Skeletal muscle cell (primary cell): ENCODE data around the gene ABCA4.
"Not testable (repeated sequence)": the region's sequence is repeated elsewhere in the genome, so short reads cannot be mapped to it uniquely, and the experiment has no call there.

Experiments
- DNase-seq: peaks from one replicate; pipeline ENCODE4 v3.0.0-alpha.2; 2010; ENCODE audit warnings: low read depth
- H3K4me3 ChIP-seq: 2 replicates; pipeline ENCODE4 v1.5.1; 2011; ENCODE audit warnings: low read depth, mild to moderate bottlenecking, control low read depth, low read length, moderate library complexity

The ABCA4 gene

DNA sequence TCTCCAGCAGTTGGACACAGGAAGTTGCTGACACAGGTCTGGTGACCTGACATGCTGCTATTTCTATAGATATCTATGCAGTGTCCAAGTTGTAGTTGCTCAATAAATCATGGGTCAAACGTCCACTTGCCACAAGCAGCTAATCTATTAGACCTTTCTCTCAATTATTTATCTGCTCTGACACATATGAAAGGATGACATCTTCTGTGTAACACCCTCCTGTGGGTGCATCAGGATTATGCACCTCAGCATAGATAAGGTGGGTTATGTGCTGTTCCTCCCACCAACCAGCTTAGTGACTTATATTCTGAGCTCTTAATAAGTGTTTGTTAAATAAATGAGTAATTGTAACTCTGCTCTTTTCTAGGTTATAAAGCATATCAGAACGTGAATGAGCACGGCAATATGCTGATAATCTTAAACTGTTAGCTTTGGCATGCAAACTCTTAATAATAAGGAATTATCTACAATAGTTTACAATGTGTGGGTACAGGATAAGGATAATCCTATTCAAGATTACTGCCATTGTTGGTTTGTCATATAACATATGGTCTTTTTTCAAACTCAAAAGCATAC is 121.0 kb downstream of the ABCA4 start:
- H3K4me3 ChIP-seq = no peak overlapping the region
- DNase-seq = no peak

DNA sequence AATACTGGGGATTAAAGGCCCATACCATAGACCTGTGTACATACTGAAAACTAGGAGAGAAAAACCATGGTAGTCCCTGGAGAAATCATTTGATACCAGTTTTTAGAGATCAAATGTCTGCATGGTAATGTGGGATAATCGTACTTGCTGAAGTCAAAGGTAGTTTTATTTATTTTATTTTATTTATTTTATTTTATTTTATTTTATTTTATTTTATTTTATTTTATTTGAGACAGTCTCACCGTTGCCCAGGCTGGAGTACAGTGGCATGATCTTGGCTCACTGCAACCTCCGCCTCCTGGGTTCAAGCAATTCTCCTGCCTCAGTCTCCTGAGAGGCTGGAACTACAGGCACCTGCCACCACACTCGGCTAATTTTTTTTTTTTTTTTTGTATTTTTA is 122.4 kb downstream of the ABCA4 start:
- DNase-seq, H3K4me3 ChIP-seq: not testable (repeated sequence)

DNA sequence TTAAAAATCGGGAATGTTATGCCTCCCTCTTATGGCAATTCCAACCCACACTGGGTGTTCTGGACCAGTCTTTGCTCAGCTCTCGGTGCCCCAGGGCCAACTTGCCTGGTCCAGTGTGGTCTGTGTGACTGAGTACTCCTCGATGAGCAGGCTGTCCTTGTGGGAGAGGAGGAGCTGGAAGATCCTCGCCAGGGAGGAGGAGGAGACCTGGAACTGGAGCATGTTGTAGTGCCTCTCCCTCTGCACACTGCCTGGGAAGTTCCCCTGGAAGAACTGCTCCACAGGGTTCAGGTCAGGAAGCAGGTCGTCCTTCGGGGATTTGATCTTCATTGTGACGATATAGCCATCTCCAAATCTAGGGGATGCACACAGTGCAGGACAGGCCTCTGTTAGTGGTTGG is 123.2 kb downstream of the ABCA4 start:
- no peak for DNase-seq
- no peak overlapping the region for H3K4me3 ChIP-seq

DNA sequence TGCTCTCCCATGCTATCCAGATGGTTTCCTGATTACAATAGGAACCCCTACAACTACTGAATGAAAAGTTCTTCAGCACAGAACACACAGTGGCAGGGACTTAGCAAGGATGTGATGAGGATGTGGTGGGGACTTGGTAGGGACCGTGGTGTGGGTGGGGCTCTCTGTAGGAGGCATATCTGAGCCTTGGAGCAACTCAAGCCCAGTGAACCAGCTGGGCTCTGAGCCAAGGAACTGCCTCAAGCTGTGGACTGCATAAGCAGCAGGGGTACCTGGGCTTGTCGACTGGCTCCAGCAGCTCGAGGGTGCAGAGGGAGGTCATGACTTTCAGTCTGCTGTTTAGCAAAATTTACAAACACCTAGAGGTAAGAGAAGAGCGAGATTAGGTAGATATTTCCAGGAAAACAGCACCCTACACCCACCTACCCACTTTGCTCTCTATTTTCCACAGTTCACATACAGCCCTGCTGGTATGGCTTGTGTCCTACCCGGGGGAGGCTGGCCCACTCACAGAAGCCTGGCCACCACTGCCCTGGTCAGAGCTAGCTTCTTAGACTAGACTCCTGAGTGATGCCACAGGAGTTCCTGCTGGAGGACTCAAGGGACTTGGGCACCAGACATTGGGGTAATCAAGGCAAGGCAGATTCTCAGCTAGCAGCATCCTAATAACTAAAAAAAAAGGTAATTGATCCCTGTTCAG is 125.0 kb downstream of the ABCA4 start:
- no peak overlapping the region for H3K4me3 ChIP-seq
- DNase-seq = no peak

DNA sequence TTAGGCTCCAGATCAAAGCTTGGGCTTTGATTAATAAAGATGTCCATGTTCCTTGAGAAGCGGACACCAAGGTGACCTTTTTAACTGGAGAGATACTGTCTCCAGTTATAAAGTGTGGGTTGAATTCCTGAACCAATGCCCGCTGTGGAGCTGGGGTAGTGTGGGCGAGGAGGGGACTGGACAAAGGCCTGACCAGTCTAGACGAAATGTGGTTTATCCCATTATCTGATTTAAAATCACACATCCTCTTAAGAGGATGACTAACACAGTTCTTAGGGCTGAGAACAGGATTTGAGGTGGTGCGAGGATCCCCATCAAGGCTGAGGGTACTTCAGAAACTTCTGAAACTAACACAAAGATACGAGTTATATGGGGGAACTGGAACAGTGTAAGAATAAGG is 127.2 kb downstream of the ABCA4 start:
- DNase-seq = no peak
- H3K4me3 ChIP-seq = no peak overlapping the region

DNA sequence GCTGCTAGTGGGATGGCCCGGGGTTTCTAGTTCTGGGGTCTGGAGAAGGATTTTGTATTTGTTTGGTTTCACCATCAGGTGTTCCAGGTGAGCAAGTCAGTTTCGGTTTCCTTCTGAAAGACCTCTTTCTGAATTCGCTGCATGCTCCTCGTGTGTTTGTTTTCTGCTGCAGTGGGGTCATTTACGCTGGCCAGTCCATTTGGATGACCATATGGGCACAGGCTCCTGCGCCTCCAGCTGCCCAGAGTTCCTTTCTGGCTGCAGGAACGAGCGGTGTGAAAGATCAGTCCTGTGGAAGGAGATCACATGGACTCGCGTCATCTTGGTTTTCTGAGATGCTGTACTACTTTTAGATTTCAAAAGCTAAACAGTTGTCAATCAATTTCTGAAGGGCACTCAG is 128.0 kb downstream of the ABCA4 start:
- H3K4me3 ChIP-seq = no peak overlapping the region
- no peak for DNase-seq

DNA sequence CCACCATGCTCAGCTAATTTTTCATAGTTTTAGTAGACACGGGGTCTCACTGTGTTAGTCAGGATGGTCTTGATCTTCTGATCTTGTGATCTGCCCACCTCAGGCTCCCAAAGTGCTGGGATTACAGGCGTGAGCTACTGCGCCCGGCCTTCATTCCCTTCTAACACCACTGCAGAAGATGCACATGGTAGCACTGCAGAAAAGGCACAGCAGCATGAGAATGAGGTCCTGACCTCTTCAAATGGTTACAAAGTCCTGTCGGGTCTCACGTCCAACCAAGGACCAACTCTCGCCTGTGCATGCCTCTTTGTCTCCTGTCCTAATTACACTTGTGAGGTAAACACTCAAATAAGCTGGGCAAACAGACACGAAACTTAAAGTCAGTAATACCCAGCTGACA is 128.8 kb downstream of the ABCA4 start:
- no peak for DNase-seq
- H3K4me3 ChIP-seq = no peak overlapping the region

DNA sequence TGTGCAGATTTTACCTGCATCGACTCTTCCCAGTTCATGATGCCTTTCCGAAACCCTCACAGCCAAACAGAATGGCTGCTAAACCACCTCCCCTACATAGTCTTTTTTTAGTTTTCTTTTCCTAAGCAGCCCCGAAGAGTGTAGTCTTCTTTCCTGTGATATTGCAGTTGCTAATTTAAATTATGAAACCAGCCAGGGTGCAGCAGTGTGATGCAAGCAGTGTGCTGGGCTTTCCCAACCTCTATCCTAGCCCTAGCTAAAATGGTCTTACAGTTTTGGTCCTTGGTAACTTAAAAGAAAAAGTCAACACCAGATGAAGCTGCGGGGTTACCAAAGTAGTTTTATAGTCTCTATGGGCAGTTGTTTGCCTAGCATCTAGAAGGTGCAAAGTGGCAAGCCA is 129.7 kb downstream of the ABCA4 start:
- H3K4me3 ChIP-seq = no peak overlapping the region
- no peak for DNase-seq

DNA sequence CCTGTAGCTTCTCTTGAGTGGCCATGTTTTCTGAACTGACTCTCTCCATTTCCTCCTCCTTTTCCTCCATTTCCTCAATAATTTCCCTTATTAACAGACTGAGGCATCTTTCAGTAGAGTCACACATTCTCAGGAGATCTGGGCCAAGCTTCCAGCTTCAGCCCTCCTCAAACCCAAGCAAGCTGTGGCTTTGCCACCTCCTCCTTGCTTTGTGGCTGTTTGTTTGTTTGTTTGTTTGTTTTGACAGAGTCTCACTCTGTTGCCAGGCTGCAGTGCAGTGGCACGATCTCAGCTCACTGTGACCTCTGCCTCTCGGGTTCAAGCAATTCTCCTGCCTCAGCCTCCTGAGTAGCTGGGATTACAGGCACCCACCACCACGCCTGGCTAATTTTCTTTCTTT is 130.5 kb downstream of the ABCA4 start:
- not testable (repeated sequence) for DNase-seq

DNA sequence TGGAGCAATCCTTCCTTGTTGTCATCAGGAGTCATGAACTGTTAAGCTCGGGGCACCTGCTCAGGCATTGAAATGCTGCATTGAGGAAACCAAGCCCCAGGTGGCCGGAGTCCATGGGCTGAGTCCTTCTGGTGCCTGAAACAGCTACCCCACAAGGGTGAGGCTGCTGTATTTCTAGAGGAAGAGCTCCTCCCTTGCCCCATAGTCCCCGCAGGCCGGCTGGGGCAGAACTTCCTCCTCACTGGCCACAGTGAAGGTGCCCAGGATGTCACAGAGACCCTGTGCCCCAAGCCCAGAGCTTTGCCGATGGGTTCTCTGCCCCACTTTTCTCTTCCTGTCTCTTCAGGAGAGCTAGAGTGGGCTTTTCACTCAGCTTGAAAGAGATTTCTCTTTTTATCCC is 130.9 kb downstream of the ABCA4 start:
- H3K4me3 ChIP-seq = no peak overlapping the region
- DNase-seq = no peak

More for the DNA sequence above, 130.5 kb downstream of the ABCA4 start:
- H3K4me3 ChIP-seq = not testable (repeated sequence)

DNA sequence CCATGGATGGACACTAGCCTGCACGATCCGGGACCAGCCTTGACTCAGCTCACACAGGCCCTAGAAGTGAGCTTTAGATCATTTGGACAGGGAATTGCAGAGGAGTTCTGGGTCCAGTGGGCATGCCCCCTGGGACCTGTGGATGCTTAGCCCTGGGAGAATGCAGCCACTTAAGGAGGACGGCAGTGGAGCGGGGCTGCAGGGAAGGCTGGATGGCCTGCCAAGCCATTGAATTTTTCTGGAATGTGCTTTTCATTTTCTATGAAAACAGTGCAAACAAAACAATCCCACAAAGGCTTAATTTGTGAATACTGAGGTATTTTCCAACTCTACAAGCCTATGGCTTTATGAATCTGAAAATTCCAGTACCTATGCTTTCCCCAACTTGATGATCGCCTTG is 131.3 kb downstream of the ABCA4 start:
- DNase-seq = no peak
- no peak overlapping the region for H3K4me3 ChIP-seq

DNA sequence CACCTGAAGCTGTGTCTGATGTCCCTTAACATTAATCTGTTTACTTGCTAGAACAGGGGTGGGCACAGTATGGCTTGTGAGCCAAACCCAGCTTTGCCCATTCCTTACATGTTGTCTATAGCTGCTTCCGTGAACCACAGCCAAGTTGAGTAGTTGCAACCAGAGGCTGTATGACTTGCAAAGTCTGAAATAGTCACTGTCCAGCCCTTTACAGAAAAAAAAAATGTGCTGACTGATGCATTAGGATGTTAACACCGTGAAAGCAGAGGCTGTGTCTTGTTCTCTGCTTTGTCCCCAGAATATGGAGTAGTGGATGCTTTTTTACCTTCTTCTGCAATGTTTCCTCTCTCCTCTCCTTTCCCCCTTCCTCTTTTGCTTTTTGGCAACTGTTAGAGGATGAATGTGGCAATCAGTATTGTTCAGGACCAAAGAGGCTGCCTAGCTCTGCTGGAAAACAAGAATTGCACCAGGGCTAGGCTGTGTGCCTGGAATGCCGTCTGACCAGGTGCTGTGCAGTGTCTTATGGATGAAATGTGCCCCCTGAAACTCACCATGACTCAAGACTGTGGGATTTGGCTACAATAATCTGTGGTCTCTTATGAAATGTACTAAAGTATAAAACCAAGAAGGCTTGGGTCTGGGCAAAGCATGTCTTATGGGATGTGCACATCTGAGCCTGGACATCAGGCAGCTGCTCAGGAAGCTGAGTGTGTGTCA is 132.2 kb downstream of the ABCA4 start:
- DNase-seq = peak; percentile 96

DNA sequence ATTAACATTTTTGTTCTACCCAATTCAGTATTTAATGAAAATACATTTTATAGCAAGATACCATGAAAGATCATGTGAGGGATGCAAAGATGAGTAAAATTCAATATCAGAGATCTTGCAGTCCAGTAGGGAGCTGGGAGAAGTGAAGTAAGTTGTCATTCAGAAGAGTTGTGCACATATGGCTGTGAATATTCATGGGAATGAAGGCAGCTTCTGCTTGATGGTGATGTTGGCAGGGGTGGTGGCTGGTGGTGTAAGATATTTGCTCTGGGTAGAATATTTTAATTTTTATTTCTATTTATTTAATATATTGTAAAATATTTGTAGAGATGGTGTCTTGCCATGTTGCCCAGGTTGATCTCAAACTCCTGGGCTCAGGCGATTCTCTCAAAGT is 139.7 kb downstream of the ABCA4 start:
- H3K4me3 ChIP-seq = no peak overlapping the region
- DNase-seq = no peak

More for the DNA sequence above, 132.2 kb downstream of the ABCA4 start:
- no peak overlapping the region for H3K4me3 ChIP-seq

DNA sequence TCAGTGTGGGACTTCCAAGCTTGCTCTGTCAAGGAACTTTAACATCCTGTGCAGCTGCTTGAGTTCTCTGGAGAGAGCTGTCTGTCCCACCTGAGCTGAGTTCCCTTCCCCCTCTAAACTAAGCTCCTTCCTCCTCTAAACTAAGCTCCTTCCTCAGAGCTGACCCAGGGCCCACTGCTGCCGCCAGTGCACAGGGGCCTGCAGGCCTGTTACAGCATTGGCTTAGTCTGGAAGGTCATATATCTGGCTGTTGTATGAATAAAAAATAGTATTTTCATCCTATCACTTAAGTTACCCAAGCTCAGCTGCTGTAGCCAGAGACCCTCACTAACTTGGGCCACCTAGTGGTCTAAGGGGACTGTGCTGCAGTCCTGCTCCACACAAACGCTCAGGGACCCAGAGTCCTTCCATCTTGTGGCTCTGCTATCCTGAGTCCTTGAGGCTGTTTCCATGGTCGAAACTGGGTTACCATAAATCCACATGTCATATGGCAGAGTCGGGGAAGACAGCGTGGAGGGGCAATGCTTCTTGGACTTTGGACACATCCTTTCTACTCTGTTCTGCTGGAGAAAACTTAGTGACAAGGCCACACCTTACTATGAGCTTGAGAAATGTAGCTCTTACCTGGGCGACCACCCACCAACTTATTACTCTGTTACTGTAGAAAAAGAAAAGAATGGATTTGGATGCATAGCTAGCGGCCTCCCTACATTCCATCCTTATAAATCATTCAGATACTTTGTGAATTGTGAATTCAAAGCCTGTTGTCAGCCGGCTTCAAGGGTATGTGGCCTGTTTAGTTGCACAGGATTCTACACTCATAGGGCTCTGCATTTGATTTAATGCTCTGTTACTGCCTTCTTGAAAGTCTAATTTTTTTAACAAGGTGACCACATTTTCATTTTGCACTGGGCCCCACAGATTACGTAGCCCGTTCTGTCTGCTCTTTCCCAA is 140.4 kb downstream of the ABCA4 start:
- DNase-seq = no peak
- no peak overlapping the region for H3K4me3 ChIP-seq

DNA sequence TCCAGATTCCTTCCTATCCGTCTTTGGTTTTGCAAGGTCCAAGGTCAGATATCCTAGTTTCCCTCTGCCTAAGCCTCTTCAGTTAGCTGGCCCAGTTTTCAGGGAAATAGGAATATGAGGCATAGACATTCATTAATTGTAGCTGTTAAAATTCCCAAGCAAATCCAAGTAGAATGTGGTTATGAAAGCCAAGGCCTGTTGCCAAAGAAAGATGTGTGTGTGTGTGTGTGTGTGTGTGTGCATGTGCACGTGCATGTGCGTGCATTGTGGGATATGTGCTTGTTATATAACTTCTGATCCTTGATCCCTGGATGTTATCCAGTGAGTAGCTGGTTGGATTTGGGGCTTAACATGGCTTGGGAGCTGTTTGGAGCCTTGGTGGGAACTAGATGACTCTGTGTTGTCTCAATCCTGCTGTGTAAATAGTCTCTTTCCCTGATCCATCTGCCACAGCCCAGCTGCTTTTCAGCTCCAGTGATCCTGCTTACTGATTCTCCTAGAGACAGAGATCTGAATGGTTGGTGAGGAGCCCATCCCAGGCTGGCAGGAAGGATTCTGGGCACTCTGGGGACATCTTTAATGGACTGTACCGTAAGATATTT is 141.1 kb downstream of the ABCA4 start:
- no peak overlapping the region for H3K4me3 ChIP-seq
- peak; percentile 88 for DNase-seq

DNA sequence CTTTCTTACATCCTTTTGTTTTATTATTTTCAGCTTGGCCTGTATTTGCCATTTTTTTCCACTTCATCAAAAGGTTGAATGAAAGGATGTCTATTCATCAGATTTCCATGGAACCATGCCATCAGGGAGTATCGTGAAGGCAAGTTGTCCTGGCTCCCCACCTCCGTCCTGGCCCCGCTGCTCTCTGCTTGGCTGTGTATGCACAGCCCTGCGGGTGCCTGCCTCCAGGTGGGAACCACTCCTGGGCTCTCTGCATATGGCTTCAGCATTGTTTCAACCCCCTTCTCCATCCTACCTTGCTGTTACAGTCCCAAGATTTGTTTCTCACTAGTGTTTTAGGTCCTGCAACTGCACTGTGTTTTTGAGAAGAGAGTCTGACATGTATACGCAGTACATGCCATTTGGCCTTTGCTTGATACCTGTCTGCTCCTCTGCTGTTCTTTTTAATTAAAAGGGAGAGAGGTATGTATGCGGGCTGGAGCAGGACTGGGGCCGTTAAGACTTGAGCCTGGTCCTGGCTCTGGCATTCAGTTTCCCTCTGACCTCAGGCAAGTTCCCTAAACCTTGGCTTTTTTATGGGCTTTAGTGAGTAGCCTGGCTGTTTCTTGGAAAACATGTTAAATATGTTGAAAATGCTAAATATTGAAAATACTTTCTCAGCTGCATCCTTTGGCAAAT is 141.8 kb downstream of the ABCA4 start:
- no peak for DNase-seq
- no peak overlapping the region for H3K4me3 ChIP-seq

DNA sequence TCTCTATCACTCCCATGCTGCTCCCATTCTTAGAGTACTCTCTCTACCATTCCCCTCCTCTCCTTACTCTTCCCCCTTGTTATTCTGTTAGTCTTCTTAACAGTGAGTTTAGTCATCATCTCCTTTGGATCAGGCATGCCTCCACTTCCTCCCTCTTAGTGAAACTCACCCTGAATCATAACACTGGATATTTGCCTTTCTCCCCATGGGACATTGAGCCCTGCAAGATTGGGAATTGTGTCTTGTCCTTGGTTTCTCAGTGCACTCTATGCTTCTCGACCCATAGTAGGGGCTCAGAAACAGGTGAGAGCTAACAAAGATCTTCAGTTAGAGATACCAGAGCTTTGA is 143.4 kb downstream of the ABCA4 start:
- DNase-seq = peak; percentile 48
- H3K4me3 ChIP-seq = no peak overlapping the region

DNA sequence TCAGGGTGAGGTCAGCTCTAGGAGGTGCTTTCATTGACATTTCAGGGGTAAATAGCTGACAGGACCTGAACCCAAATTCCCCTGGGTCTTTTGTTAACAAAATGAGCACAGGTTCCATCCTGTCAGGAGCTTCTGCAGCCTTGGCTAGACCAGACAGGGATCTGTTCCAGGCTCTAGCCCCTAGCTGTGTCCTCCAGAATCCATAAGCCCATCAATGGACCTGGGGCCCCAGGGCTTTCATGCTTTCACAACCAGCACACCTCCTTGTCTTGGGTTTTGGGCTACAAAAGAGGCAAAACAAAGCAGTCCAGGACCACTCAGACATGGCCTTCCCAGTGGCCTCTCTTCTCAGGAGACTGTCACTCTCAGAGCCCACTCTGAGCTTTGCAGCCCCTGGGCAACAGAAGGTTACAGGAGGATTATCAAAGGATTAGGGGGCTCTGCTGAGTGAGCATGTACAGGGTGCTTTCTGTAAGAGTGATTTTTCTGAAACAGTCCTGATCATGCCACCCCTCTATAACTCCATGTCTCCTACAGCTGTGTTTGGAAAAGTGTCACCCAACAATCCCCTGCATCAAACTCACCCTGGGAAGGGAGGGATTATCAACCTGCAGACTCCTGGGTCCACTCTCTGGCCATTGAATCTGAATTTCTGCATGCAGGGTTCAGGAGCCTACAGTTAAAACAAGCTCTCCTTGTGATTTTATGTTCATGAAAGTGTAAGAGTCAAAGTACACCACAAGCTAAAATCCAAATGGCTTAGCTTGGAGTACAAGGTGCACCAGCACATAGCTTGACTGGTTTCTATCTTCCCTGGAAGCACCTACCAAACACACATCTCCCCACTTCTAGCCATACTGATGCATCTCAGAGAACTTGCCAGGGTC is 144.0 kb downstream of the ABCA4 start:
- no peak overlapping the region for H3K4me3 ChIP-seq
- no peak for DNase-seq
